SJCRH30 (cell line): Measurements from ENCODE around the gene TBC1D22B. TPM values are rescaled to one million over a fixed set of nuclear protein-coding genes. Genes with fewer than 3 reads are reported as not detected.
"Not testable (repeated sequence)": the region's sequence is repeated elsewhere in the genome, so short reads cannot be mapped to it uniquely, and the experiment has no call there.

Experiments used
- DNase-seq, 2 experiments: peaks; one replicate each; pipeline ENCODE4 v3.0.0-alpha.2; 2015 to 2020
- H3K27ac ChIP-seq: fragments of 250-450 bp; sonication (Bioruptor Pico); 2 replicates; pipeline ENCODE4 v1.5.1; 2020; ENCODE audit warnings: mild to moderate bottlenecking, moderate library complexity
- H3K27me3 ChIP-seq: fragments of 250-450 bp; sonication (Bioruptor Pico); 2 replicates; pipeline ENCODE4 v1.5.1; 2020; ENCODE audit warnings: mild to moderate bottlenecking, moderate library complexity
- H3K36me3 ChIP-seq: fragments of 250-450 bp; sonication (Bioruptor Pico); 2 replicates; pipeline ENCODE4 v1.5.1; 2020; ENCODE audit warnings: mild to moderate bottlenecking, moderate library complexity
- H3K4me1 ChIP-seq: fragments of 250-450 bp; sonication (Bioruptor Pico); 2 replicates; pipeline ENCODE4 v1.5.1; 2020; ENCODE audit warnings: mild to moderate bottlenecking, moderate library complexity
- H3K4me3 ChIP-seq: fragments of 250-450 bp; sonication (Bioruptor Pico); 2 replicates; pipeline ENCODE4 v1.5.1; 2020; ENCODE audit warnings: mild to moderate bottlenecking, moderate library complexity
- H3K9me3 ChIP-seq: fragments of 250-450 bp; sonication (Bioruptor Pico); replicated peaks from 2 replicates; pipeline ENCODE4 v1.5.1; 2020; ENCODE audit warnings: mild to moderate bottlenecking, moderate library complexity
- total RNA-seq: library from RNA; depleted of rRNA; stranded (reverse); fragments of >200 nt; shearing (Covaris generic); gene quantifications from 2 replicates; pipeline ENCODE4 v1.2.3, GENCODE V29; 2014

The TBC1D22B gene
- total RNA-seq, 1 experiment from 2014 or later = 11.2 TPM

DNA sequence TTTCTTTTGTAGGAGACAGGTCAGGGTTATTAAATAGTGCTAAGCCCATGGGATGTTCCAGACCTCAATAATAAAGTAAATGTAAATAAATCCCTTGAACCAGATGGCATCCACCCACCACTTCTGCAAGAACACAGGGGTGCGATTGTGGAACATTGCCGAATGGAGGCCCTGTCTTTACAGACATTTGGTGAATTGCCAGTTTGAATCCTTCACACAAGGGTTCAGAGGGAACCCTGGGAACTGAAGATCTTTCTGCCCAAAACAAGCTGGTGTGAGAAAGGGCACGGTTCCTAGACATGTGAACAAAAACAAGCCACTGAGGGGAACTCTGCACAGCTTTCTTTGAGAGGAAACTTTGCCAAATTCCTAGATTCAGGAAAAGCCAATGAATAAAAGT is 66.0 kb downstream of the TBC1D22B start:
- no peaks in the 10 kb centered on the region for H3K27me3 ChIP-seq
- no peak overlapping the region for H3K4me3 ChIP-seq
- peak; percentile 56 to 72 for DNase-seq
- H3K36me3 ChIP-seq = no peaks in the 10 kb centered on the region; the same call in 1 of the 2 replicates
- H3K27ac ChIP-seq = no peak overlapping the region
- no peaks in the 10 kb centered on the region for H3K9me3 ChIP-seq
- H3K4me1 ChIP-seq = peaks cover 6% of the 10 kb centered on the region; the same call in 1 of the 2 replicates

GRCh38 chr6:37324131-37325033 is 66.8 kb downstream of the TBC1D22B start:
- no peaks in the 10 kb centered on the region for H3K27me3 ChIP-seq
- no peak overlapping the region for H3K27ac ChIP-seq
- H3K4me3 ChIP-seq = no peak overlapping the region
- H3K4me1 ChIP-seq = peaks cover 6% of the 10 kb centered on the region; the same call in 1 of the 2 replicates
- DNase-seq = no peak
- no peaks in the 10 kb centered on the region for H3K9me3 ChIP-seq
- H3K36me3 ChIP-seq = no peaks in the 10 kb centered on the region; the same call in 1 of the 2 replicates

- not testable (repeated sequence) for H3K36me3 ChIP-seq, H3K4me1 ChIP-seq, H3K4me3 ChIP-seq, H3K9me3 ChIP-seq, H3K27me3 ChIP-seq, DNase-seq, H3K27ac ChIP-seq
Observed at GRCh38 chr6:37330345-37330744, 72.8 kb downstream of the TBC1D22B start.

DNA sequence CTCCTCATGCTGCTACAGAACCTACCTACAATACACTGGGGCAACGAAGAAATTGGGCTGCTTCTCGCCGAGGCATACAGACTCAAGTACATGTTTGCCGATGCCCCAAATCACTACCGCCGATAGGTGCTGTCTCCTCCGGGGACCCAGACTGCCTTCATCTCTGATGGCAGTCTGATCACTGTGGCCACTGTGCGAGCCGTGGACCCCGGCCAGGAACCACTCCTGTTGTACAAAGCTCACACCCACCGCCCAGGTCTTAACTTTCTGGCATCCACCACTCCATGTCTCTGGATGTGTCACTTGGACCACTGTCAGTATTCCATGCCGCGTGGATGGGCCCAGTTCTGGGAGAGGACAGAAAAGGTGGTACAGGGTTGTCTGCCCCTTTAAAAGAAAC is 73.5 kb downstream of the TBC1D22B start:
- H3K4me3 ChIP-seq = no peak overlapping the region
- no peak overlapping the region for H3K27ac ChIP-seq
- no peaks in the 10 kb centered on the region for H3K4me1 ChIP-seq

GRCh38 chr6:37332894-37333293 is 75.3 kb downstream of the TBC1D22B start:
- Histone ChIP-seq H3K36me3 (no peaks in the 10 kb centered on the region; the same call in 1 of the 2 replicates), H3K4me1 (no peaks in the 10 kb centered on the region), H3K4me3 (no peak overlapping the region), H3K27me3 (no peaks in the 10 kb centered on the region), H3K27ac (no peak overlapping the region), H3K9me3 (no peaks in the 10 kb centered on the region)
- no peak for DNase-seq

More for the DNA sequence above, 73.5 kb downstream of the TBC1D22B start:
- no peak for DNase-seq
- no peaks in the 10 kb centered on the region for H3K9me3 ChIP-seq
- H3K27me3 ChIP-seq = no peaks in the 10 kb centered on the region
- H3K36me3 ChIP-seq = no peaks in the 10 kb centered on the region; the same call in 1 of the 2 replicates

DNA sequence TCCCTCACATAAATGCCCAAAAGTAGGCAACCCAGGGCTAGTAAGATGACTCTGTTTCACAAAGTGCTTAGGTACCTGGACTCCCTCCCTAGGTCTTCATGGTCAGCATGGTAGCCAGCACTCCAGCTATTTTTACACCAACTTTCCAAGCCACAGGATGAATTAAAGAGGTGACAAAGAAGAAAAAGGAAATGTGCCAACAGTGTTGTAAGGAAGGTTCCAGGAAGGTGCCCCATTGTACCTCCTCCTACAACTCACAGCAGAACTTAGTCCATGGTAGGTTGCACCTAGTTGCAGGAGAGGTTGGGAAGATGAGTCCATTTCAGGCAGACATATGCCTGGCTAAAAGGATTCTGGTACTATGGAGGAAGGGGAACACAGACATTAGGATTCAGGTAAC is 76.5 kb downstream of the TBC1D22B start:
- Histone ChIP-seq H3K36me3 (no peaks in the 10 kb centered on the region; the same call in 1 of the 2 replicates), H3K9me3 (no peaks in the 10 kb centered on the region), H3K4me3 (no peak overlapping the region), H3K27me3 (no peaks in the 10 kb centered on the region), H3K4me1 (no peaks in the 10 kb centered on the region), H3K27ac (no peak overlapping the region)
- DNase-seq = no peak

DNA sequence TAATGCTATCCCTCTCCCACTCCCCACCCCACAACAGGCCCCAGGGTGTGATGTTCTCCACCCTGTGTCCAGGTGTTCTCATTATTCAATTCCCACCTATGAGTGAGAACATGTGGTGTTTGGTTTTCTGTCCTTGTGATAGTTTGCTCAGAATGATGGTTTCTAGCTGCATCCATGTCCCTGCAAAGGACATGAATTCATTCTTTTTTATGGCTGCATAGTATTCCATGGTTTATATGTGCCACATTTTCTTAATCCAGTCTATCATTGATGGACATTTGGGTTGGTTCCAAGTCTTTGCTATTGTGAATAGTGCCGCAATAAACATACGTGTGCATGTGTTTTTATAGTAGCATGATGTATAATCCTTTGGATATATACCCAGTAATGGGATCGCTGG is 80.7 kb downstream of the TBC1D22B start:
- not testable (repeated sequence) for H3K4me3 ChIP-seq, H3K4me1 ChIP-seq, DNase-seq, H3K27ac ChIP-seq, H3K9me3 ChIP-seq, H3K27me3 ChIP-seq, H3K36me3 ChIP-seq

- Histone ChIP-seq H3K27ac (no peak overlapping the region), H3K4me1 (no peaks in the 10 kb centered on the region), H3K4me3 (no peak overlapping the region), H3K9me3 (no peaks in the 10 kb centered on the region), H3K27me3 (no peaks in the 10 kb centered on the region), H3K36me3 (no peaks in the 10 kb centered on the region)
- no peak for DNase-seq
Observed at GRCh38 chr6:37338745-37339255, 81.2 kb downstream of the TBC1D22B start.

DNA sequence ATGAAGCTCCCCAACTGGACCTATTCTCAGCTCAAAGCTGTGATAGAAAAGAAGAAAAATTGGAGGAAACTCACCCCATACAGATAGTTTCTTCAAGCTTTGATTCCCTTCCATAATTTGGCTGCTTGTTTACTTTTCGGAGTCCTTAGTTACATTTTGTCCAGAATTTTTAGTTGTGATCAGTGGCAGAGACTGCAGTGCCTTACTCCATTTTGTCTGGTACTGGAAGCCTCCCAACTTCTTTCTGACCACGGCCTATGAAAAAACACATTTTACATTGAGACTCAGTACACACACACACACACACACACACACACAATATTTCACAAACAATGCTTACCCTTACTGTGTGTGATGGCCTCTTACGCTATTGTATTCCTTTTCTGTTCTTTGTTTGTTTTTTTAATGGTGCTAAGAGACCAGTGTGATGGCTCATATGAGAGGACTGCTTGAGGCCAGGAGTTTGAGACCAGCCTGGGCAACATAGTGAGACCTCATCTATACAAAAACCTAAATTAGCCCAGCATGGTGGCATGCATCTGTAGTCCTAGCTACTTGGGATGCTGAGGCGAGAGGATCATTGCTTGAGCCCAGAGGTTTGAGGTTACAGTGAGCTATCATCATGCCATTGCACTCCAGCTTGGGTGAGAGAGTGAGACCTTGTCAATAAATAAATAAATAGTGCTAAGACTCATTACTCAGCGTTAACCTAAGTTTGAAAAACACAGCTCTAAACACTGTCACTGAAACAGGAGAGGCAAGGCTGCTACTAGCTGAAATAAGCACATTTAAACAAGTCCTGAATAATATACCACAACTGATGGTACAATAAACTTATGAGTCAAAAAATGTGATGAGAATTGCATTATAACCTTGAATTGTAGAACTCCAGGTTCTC is 82.4 kb downstream of the TBC1D22B start:
- no peak for DNase-seq

DNA sequence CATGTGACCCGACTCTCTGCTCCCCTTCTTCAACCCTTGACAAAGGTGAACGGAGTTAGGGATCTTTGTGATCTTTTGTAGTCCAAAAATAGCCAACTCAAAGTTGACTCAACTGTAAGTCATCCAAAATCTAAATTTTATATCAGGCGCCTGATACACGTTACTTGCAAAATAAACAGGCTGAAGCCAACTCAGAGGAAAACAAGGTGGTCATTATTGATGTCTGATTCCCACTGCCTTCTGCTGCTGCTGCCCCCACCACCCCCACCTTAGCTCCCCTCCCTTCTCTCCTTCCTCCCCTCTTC is 83.0 kb downstream of the TBC1D22B start:
- no peak overlapping the region for H3K4me3 ChIP-seq
- no peaks in the 10 kb centered on the region for H3K4me1 ChIP-seq
- no peaks in the 10 kb centered on the region for H3K9me3 ChIP-seq
- no peaks in the 10 kb centered on the region for H3K36me3 ChIP-seq
- H3K27me3 ChIP-seq = no peaks in the 10 kb centered on the region
- DNase-seq = no peak
- H3K27ac ChIP-seq = no peak overlapping the region

More for the DNA sequence above, 82.4 kb downstream of the TBC1D22B start:
- H3K9me3 ChIP-seq = no peaks in the 10 kb centered on the region
- no peak overlapping the region for H3K27ac ChIP-seq
- no peaks in the 10 kb centered on the region for H3K27me3 ChIP-seq
- no peak overlapping the region for H3K4me3 ChIP-seq
- no peaks in the 10 kb centered on the region for H3K36me3 ChIP-seq
- no peaks in the 10 kb centered on the region for H3K4me1 ChIP-seq

DNA sequence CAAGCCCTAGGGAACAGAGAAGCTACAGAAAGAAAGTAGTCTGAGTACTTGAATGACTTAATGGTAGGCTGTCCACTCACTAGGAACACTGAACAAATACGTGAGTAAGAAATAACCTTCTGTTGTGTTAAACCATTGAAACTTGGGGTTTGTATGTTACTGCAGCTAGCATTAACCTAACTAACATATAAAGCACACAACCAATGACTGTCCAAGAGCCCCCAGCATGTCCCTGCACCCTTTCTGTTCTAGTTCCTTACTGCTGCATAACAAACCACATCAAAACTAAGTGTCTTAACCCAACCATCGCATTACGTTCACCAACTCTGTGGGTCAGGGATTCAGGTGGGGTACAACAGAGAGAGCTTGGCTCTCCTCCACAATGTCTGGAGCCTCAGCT is 85.7 kb downstream of the TBC1D22B start:
- H3K27ac ChIP-seq = no peak overlapping the region
- H3K4me3 ChIP-seq = no peak overlapping the region
- no peaks in the 10 kb centered on the region for H3K27me3 ChIP-seq
- no peaks in the 10 kb centered on the region; the same call in 1 of the 2 replicates for H3K9me3 ChIP-seq
- H3K4me1 ChIP-seq = no peaks in the 10 kb centered on the region
- no peak for DNase-seq
- H3K36me3 ChIP-seq = no peaks in the 10 kb centered on the region

- no peak overlapping the region for H3K27ac ChIP-seq
- H3K36me3 ChIP-seq = no peaks in the 10 kb centered on the region
- no peaks in the 10 kb centered on the region for H3K4me1 ChIP-seq
- no peak overlapping the region for H3K4me3 ChIP-seq
- DNase-seq = no peak
- H3K27me3 ChIP-seq = no peaks in the 10 kb centered on the region
- H3K9me3 ChIP-seq = no peaks in the 10 kb centered on the region; the same call in 1 of the 2 replicates
Observed at GRCh38 chr6:37344308-37344707, 86.7 kb downstream of the TBC1D22B start.

DNA sequence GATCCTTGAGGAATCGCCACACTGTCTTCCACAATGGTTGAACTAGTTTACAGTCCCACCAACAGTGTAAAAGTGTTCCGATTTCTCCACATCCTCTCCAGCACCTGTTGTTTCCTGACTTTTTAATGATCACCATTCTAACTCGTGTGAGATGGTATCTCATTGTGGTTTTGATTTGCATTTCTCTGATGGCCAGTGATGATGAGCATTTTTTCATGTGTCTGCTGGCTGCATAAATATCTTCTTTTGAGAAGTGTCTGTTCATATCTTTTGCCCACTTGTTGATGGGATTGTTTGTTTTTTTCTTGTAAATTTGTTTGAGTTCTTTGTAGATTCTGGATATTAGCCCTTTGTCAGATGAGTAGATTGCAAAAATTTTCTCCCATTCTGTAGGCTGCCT is 88.2 kb downstream of the TBC1D22B start:
- not testable (repeated sequence) for H3K4me3 ChIP-seq, H3K27me3 ChIP-seq, H3K36me3 ChIP-seq, H3K27ac ChIP-seq, H3K9me3 ChIP-seq, H3K4me1 ChIP-seq, DNase-seq

- Histone ChIP-seq H3K4me3 (no peak overlapping the region), H3K4me1 (no peaks in the 10 kb centered on the region), H3K36me3 (no peaks in the 10 kb centered on the region), H3K27me3 (no peaks in the 10 kb centered on the region), H3K27ac (no peak overlapping the region), H3K9me3 (no peaks in the 10 kb centered on the region; the same call in 1 of the 2 replicates)
- DNase-seq = no peak
Observed at GRCh38 chr6:37347177-37347576, 89.6 kb downstream of the TBC1D22B start.

DNA sequence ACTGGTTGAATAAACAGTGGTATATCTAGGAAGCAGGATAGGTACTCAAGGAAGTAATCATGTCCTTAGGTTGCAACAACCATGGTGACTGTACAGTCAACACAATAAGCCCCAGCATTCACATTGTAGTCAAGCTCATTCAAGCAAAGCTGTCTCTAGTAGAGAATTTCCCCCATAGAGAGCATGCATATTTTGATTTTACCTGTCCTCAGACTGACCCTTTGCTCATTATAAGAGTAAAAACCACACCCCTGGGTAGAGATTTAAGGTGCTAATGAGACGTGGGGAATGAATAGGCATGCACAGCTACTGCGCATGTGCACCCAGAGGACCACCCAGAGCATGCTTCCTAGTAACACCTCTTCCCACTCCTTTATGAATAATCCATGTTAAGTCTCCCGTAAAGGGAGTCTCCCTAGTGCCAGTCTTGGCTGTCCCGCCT is 90.1 kb downstream of the TBC1D22B start:
- H3K27ac ChIP-seq = no peak overlapping the region
- H3K4me1 ChIP-seq = no peaks in the 10 kb centered on the region

More for the DNA sequence above, 90.1 kb downstream of the TBC1D22B start:
- H3K36me3 ChIP-seq = no peaks in the 10 kb centered on the region
- H3K4me3 ChIP-seq = no peak overlapping the region
- no peaks in the 10 kb centered on the region for H3K27me3 ChIP-seq
- no peak for DNase-seq
- H3K9me3 ChIP-seq = no peaks in the 10 kb centered on the region; the same call in 1 of the 2 replicates
